ENCODE data around the gene CEACAM5.

CEACAM5 gene

GRCh38 chr19:41708481-41708880 is at the start of gene CEACAM5:
CEACAM5 (plus strand) TSS chr19:41708626; CDS start chr19:41708732, 106 bp downstream.
- no peak for DNase-seq

- no peak for DNase-seq
These were observed 42.4 kb upstream of the CEACAM5 start for GRCh38 chr19:41666075-41666474.

- DNase-seq = no peak
These were observed 40.1 kb upstream of the CEACAM5 start for GRCh38 chr19:41668315-41668714.

GRCh38 chr19:41670755-41671154 is 37.7 kb upstream of the CEACAM5 start:
- no peak for DNase-seq

- DNase-seq = no peak
These were observed 36.9 kb upstream of the CEACAM5 start for GRCh38 chr19:41671486-41671885.

- DNase-seq = no peak
These were observed 26.0 kb upstream of the CEACAM5 start for GRCh38 chr19:41682437-41682836.

GRCh38 chr19:41687419-41687818 is 21.0 kb upstream of the CEACAM5 start:
- no peak for DNase-seq

GRCh38 chr19:41688098-41688497 is 20.3 kb upstream of the CEACAM5 start, which contains the start of gene CEACAM7:
CEACAM7 (minus strand) TSS chr19:41688270; CDS start chr19:41688165, 105 bp downstream.
- DNase-seq = no peak

- DNase-seq = no peak
These were observed 19.7 kb upstream of the CEACAM5 start for GRCh38 chr19:41688687-41689086.

GRCh38 chr19:41689993-41690800 is 18.2 kb upstream of the CEACAM5 start:
- no peak for DNase-seq

GRCh38 chr19:41690801-41691065 is 17.7 kb upstream of the CEACAM5 start:
- DNase-seq = no peak

GRCh38 chr19:41691268-41691970 is 17.0 kb upstream of the CEACAM5 start:
- no peak for DNase-seq

GRCh38 chr19:41694196-41694595 is 14.2 kb upstream of the CEACAM5 start:
- no peak for DNase-seq

GRCh38 chr19:41694831-41695635 is 13.4 kb upstream of the CEACAM5 start:
- no peak for DNase-seq

GRCh38 chr19:41695745-41696144 is 12.7 kb upstream of the CEACAM5 start:
- DNase-seq = no peak

GRCh38 chr19:41696402-41697197 is 11.8 kb upstream of the CEACAM5 start:
- DNase-seq = no peak

- no peak for DNase-seq
These were observed 11.1 kb upstream of the CEACAM5 start for GRCh38 chr19:41697198-41697855.

GRCh38 chr19:41698746-41699230 is 9.6 kb upstream of the CEACAM5 start:
- DNase-seq = no peak

- DNase-seq = no peak
These were observed 9.0 kb upstream of the CEACAM5 start for GRCh38 chr19:41699231-41699967.

- no peak for DNase-seq
These were observed 8.5 kb upstream of the CEACAM5 start for GRCh38 chr19:41699968-41700323.
